ENCODE measurements around the gene ABTB2. TPM values are rescaled to one million over a fixed set of nuclear protein-coding genes. Genes with fewer than 3 reads are reported as not detected.

Gene ABTB2
- total and polyA plus RNA-seq, 10 of the 15 experiments (the other 5 are each of a cell fraction or from before 2014, with no cell fraction given), result 0.13 to 2.1 (median 0.72) TPM

GRCh38 chr11:34242037-34242625 lies 115.7 kb downstream of the ABTB2 start (continued):
- TF ChIP-seq MLLT1 (IDR thresholded peaks at IDR 0.05), result no peak

- Histone ChIP-seq H3K4me2 (ENCODE audit: control insufficient read depth, insufficient read depth) (peak overlapping the region; percentile 80), H4K20me1 (ENCODE audit: control insufficient read depth, insufficient read depth) (no peaks in the 10 kb centered on the region), H3K79me2 (ENCODE audit: control insufficient read depth, insufficient read depth, low read length) (no peaks in the 10 kb centered on the region; the same call in none of the 2 replicates), H3K9me3 (replicated peaks; ENCODE audit: control insufficient read depth, insufficient read depth, low read length) (no peaks in the 10 kb centered on the region), H3K27me3 (replicated peaks in 1 of 2; ENCODE audit: control insufficient read depth in 2 of 2, insufficient read depth in 2 of 2, low read length in 1 of 2) (no peaks in the 10 kb centered on the region), H3K4me1 (ENCODE audit: control insufficient read depth, insufficient read depth, low read length) (peaks cover 65% of the 10 kb centered on the region), H3K27ac (ENCODE audit: control insufficient read depth, insufficient read depth) (peak overlapping the region; percentile 60), H3K36me3 (ENCODE audit: control insufficient read depth in 2 of 2, insufficient read depth in 2 of 2, low read length in 1 of 2) (no peaks in the 10 kb centered on the region), H3K9ac (ENCODE audit: control insufficient read depth, insufficient read depth, low read length) (no peak overlapping the region), H2AFZ (ENCODE audit: control insufficient read depth, low read depth, low read length) (no peak overlapping the region), H3K4me3 (no peak overlapping the region; the same call in 1 of the 2 replicates)
- CTCF ChIA-PET, result interaction anchor here (0.9 to 3.2 kb wide), 5 partner anchors 10 to 100 kb away, joined by 3 to 16 read pairs (median 3); no protein-coding TSS in a partner anchor
- RAD21 ChIA-PET (ENCODE audit: unreplicated experiment), result interaction anchor here (0.7 to 3.0 kb wide), 8 partner anchors 8 to 118 kb away, joined by 3 to 20 read pairs (median 5); partner anchors contain the start of gene ABTB2
- DNase-seq (ENCODE audit: low read depth, low spot score) (no peak), FAIRE-seq (no peak), ATAC-seq (no peak)
- SMC1A ChIA-PET (ENCODE audit: uncharacterized antibody, unreplicated experiment), result interaction anchor here (0.6 to 17.3 kb wide), 7 partner anchors 7 to 115 kb away, joined by 3 to 192 read pairs (median 4); partner anchors contain the start of gene ABTB2
- WGBS (ENCODE audit: insufficient coverage, insufficient replicate concordance, low lambda C conversion rate, missing lambda C conversion rate), result 35% methylated on average over 8 of the region's 8 CpGs
- TF ChIP-seq ZNF217 (IDR thresholded peaks at IDR 0.05) (peak; percentile 3; the same call in 1 of the 2 replicates), MTA3 (IDR thresholded peaks at IDR 0.05; ENCODE audit: borderline replicate concordance, low read length) (no peak)
- BruUV-seq (replicated peaks), result no TSS peak
- intact Hi-C loops (cut with micrococcal nuclease; ENCODE audit: unreplicated experiment) (no loop called here), in situ Hi-C loops (cut with MboI) (loop anchor here (5.0 to 10.0 kb wide), 2 partner anchors 117 to 765 kb away; partner anchors contain the start of gene ABTB2)
- POLR2A ChIA-PET, result interaction anchor here (0.6 to 1.7 kb wide), 4 partner anchors 9 to 63 kb away, joined by 3 to 10 read pairs (median 4); no protein-coding TSS in a partner anchor
Measured at GRCh38 chr11:34240150-34240494, 117.7 kb downstream of the ABTB2 start.
